Activated T-cell treated with anti-CD3 and anti-CD28 coated beads, Interleukin-2, amount 50 U/mL, for 1 hour (primary cell): ENCODE measurements around the gene P4HB.
A peak's percentile ranks its signal among the peaks of the same experiment; 100 is the strongest.
"Not testable (repeated sequence)": the region's sequence is repeated elsewhere in the genome, so short reads cannot be mapped to it uniquely, and the experiment has no call there.

Experiments
- DNase-seq: peaks from one replicate; pipeline ENCODE4 v3.0.0-alpha.2; 2020

The P4HB gene

GRCh38 chr17:81844887-81845286 is 15.4 kb downstream of the P4HB start:
- no peak for DNase-seq

- no peak for DNase-seq
These were observed 15.9 kb downstream of the P4HB start for GRCh38 chr17:81844327-81844851.

GRCh38 chr17:81843713-81844326 is 16.5 kb downstream of the P4HB start:
- no peak for DNase-seq

- DNase-seq: no peak
These were observed 17.4 kb downstream of the P4HB start for GRCh38 chr17:81842725-81843504.

DNA sequence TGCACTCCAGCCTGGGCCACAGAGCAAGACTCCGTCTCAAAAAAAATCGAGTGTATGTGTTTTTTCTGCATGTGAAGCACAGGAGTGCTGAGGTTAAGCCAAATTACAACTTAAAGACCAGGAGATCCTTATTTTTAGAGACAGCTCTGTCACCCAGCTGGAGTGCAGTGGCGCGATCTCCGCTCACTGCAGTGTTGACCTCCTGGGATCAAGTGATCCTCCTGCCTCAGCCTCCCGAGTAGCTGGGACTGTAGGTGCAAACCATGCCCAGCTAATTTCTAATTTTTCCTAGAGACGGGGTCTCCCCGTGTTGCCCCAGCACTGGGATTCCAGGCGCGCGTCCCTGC is 18.0 kb downstream of the P4HB start:
- DNase-seq: no peak

- no peak for DNase-seq
These were observed 18.5 kb downstream of the P4HB start for GRCh38 chr17:81841866-81842265.

DNA sequence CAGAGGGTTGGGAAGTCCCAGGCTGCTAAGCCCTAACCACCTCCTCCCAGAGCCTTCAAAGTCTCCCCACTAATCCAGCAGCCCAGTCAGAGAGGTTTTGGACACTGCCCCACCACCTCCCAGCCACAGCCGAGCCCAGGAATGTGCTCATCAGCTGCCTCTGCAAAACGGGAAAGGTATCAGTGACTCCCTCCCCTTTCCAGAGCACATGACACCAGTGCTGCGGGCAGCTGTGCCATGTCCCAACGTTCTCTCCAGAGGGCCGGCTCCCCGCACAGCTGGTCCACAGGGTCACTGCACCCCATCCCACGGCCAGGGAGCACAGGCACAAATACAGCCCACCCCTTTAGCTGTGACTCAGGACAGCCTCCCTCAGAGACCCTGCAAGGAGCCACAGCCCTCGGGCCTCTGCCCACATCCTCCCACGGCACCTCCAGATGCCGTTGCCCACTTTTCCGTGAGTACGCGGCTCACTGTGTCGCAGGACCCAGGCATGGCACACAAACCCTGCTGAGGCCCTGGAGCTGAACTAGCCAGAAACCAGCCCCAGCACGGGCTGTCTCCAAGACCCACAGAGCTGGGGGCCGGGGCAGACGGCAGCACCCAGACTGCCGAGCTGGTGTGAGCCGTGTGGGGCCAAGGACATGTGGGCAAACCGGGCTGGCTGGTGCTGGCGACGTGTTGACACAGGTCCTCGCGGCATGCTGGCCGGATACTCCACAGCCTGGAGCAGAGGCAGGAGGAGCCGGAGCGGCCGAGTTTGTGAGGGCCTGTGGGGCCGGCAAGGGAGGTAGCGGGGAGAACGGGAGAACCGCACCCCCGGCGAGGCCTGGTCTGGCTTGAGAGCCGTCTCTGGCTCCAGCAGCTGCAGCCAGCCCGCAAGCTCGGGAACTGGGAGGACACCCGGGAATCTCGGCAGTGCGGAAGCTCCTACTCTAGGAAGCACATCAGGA is 19.2 kb downstream of the P4HB start:
- DNase-seq: no peak

DNA sequence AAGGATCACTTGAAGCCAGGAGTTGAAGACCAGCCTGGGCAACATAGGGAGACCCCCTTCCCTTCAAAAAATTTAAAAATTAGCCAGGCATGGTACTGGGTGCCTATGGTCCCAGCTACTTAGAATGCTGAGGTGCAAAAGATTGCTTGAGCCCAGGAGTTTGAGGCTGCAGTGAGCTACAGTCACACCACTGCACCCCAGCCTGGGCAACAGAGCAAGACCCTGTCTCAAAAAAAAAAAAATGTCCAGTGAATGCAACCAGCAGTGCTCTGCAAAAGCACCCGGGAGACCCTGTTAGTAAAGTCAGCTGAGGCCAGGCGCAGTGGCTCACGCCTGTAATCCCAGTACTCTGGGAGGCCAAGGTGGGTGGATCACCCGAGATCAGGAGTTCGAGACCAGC is 20.3 kb downstream of the P4HB start:
- not testable (repeated sequence) for DNase-seq

DNA sequence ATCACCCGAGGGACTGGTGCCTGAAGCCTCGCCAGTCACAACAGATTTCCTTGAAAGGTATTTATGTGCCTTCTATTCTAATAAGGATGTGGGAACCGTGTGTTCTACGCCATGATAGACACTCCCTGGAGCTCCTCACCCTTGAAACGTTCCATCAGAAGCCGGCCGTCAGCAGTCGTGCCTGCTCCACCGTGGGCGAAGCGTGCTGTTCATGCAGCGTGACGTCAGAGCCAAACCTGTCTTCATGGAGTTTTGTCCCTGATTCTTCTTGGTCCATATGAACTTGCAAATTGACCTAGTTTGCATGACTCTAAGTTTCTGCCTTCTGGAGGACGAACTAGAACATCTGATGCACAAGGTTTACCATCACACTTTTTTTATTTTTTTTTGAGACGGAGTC is 21.0 kb downstream of the P4HB start:
- DNase-seq: no peak

- DNase-seq: no peak
These were observed 21.5 kb downstream of the P4HB start for GRCh38 chr17:81838753-81839255.

DNA sequence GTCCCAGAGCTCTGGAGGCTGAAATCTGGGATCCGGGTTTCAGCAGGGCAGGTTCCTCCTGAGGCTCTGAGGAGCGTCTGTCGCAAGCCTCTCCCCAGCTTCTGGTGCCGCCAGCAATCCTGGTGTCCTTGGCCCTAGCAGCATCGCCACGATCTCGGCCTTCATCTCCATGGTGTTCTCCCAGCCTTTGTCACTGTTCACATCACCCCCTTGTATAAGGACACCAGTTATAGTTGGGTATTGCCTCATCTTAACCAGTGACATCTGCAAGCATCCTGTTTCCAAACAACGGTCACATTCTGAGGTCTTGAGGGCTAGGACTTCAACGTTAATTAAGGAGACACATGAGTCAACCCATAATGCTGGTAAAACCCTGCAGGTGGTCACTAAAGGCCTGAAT is 22.7 kb downstream of the P4HB start:
- DNase-seq: no peak

DNA sequence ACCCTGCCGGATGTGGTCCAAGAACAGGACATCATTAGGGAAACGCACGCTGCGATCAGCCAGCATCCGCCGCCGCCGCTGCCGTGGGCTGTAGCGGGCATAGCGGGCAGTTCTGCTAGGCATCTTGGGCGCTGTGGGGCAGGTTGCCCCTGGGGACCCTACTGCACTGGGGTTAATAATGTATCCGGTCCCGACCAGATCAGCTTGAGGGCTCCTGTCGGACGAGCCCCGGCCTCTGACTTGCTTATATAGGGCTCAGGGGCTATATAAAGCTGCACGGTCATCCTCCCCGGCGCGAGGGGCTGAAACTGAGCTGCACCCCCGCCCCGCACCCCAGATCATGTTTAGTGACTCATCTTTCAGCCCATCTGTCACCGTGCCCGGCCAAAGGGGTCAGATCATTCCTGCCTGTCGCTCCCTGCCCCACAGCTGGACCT is 25.5 kb downstream of the P4HB start, which contains the start of gene PPP1R27:
PPP1R27 (minus strand) TSS at position 220 of the 437 bp plus-strand sequence; CDS start at position 123, 97 bp downstream.
- no peak for DNase-seq

DNA sequence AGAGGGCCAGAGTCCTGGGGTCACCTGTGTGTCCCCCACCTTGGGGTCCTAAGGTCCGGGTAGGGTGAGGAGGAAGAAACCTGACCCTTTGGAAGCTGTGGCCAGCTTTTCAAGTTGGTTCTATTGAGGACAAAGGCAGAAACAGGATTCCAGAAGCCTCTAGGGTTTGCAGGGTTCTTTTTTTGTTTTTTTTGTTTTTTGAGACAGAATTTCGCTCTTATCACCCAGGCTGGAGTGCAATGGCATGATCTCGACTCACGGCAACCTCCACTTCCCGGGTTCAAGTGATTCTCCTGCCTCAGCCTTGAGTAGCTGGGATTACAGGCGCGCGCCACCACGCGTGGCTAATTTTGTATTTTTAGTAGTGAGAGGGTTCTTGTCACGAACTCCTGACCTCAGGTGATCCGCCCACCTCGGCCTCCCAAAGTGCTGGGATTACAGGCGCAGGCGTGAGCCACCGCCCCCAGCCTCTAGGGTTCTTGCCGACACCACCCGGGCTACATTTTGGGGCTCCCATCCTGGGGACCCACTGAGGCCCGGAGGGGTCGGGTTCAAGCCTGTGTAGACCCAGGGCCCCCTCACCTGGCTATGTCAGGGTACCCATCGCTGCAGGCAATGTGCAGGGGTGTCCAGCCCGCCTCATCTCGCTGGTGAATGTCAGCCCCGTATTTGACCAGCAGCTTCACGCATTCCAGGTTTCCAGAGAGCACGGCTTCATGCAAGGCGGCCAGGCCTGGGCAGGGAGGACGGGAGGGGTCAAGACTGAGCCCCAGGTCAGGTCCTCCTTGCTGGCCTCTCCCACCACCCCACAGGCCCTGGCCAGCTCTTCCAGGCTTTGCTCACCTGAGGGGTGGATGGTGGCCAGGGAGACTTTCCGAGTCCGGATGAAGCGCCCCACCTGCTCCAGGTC is 26.2 kb downstream of the P4HB start:
- DNase-seq: no peak

GRCh38 chr17:81833160-81833920 is 27.0 kb downstream of the P4HB start, which contains the start of gene MCRIP1:
TSS of gene MCRIP1 (minus strand) at chr17:81833291. CDS start at chr17:81824506, 8,785 bp downstream.
- DNase-seq: peak; percentile 94

GRCh38 chr17:81832608-81833159 is 27.7 kb downstream of the P4HB start:
- DNase-seq: no peak

DNA sequence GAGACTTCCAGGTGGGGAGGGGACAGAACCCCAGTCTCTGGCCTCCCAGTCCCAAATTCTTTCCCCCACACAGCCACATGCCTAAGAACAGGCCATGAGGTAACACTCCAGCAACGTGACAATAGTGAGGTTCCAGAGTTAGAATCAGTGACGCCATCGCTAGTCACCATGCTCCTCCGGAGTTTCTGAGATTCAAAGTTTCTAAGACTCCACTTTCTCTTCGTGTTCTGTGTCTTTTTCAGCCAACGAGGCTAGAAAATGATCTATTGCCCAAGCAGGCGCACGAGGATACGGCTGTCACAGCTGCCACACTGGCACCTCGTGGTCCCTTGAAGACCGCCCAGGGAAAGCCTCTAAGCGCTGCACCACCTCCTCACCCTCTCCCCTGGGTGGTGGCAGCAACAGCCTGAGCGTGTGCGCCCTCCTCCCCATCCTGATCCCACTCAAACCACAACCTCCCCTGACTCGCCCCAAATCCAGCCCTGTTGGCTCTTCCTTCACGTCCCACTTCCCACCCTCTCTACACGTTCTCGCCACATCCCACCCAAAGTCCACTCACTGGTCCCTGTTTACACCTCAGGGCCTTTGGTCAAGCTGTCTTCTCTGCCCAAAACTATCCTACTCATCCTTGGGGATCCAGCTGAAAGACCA is 28.3 kb downstream of the P4HB start:
- peak; percentile 54 for DNase-seq

GRCh38 chr17:81831563-81831956 is 28.8 kb downstream of the P4HB start:
- DNase-seq: no peak

DNA sequence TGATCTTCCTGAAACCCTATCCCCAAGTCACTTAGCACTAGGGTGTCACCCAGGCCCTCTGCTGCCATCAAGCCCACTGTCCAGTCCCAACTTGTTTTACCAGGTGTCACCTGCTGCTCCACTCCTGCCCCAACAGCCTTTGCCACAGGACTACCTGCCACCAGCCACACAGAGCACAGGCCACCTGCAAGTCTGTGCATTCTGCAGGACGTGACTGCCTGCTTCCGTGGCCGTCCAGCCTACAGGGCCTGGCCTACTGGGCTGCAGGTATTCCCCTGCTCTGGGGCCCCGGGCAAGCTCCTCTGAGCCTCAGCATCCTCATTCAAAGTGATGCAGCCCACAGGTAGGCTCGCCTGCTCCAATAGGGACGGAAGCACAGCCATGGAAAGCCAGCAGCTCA is 30.5 kb downstream of the P4HB start:
- no peak for DNase-seq

- DNase-seq: no peak
These were observed 31.7 kb downstream of the P4HB start for GRCh38 chr17:81828656-81829055.

GRCh38 chr17:81825841-81826466 is 34.4 kb downstream of the P4HB start:
- DNase-seq: no peak
